GM21723 (cell line): ENCODE data around the gene NDUFV1.
A peak's percentile ranks its signal among the peaks of the same experiment; 100 is the strongest.
"Not testable (repeated sequence)": the region's sequence is repeated elsewhere in the genome, so short reads cannot be mapped to it uniquely, and the experiment has no call there.

Experiments
- ATAC-seq: cut with Tn5 transposase; IDR thresholded peaks from one replicate; pipeline ENCODE4 v1.9.1; 2021; ENCODE audit warnings: mild to moderate bottlenecking, moderate library complexity; ENCODE audit not compliant: unreplicated experiment

The NDUFV1 gene

GRCh38 chr11:67626970-67627369, 20.2 kb downstream of the NDUFV1 start:
- ATAC-seq: no peak

GRCh38 chr11:67627441-67627811, 20.7 kb downstream of the NDUFV1 start:
- ATAC-seq: no peak

- no peak for ATAC-seq
These were observed 21.3 kb downstream of the NDUFV1 start for GRCh38 chr11:67627812-67628624.

GRCh38 chr11:67628710-67629385, 22.1 kb downstream of the NDUFV1 start:
- ATAC-seq: no peak

GRCh38 chr11:67629386-67630227, 22.9 kb downstream of the NDUFV1 start, which contains the start of gene NUDT8:
TSS of gene NUDT8 (minus strand) at chr11:67629937. CDS start at chr11:67629911, 26 bp downstream.
- peak; percentile 61 for ATAC-seq

- ATAC-seq: peak; percentile 68
These were observed 23.6 kb downstream of the NDUFV1 start for GRCh38 chr11:67630228-67630942.

GRCh38 chr11:67630943-67631331, 24.2 kb downstream of the NDUFV1 start:
- ATAC-seq: no peak

- ATAC-seq: no peak
These were observed 24.7 kb downstream of the NDUFV1 start for GRCh38 chr11:67631411-67631810.

- ATAC-seq: no peak
These were observed 25.1 kb downstream of the NDUFV1 start for GRCh38 chr11:67631853-67632174.

GRCh38 chr11:67632175-67632981, 25.6 kb downstream of the NDUFV1 start:
- no peak for ATAC-seq

- ATAC-seq: no peak
These were observed 26.4 kb downstream of the NDUFV1 start for GRCh38 chr11:67632982-67633755.

- ATAC-seq: no peak
These were observed 27.1 kb downstream of the NDUFV1 start for GRCh38 chr11:67633758-67634365.

- ATAC-seq: no peak
These were observed 27.9 kb downstream of the NDUFV1 start for GRCh38 chr11:67634366-67635230.

- ATAC-seq: no peak
These were observed 28.4 kb downstream of the NDUFV1 start for GRCh38 chr11:67635231-67635521.

GRCh38 chr11:67636962-67637361, 30.2 kb downstream of the NDUFV1 start:
- no peak for ATAC-seq

GRCh38 chr11:67637441-67637840, 30.7 kb downstream of the NDUFV1 start:
- not testable (repeated sequence) for ATAC-seq

- ATAC-seq: no peak
These were observed 32.0 kb downstream of the NDUFV1 start for GRCh38 chr11:67638535-67639437.
